Fibroblast of skin of left quadriceps (primary cell): Measurements from ENCODE around the gene CCKAR.

Experiments used
- DNase-seq, 2 experiments: peaks; one replicate each; pipeline ENCODE4 v3.0.0-alpha.2; 2013; ENCODE audit warnings: low read depth in 2 of 2

CCKAR gene

GRCh38 chr4:26490960-26491284 lies 638 bp upstream of the CCKAR start:
- no peak for DNase-seq

- DNase-seq = no peak
Observed at GRCh38 chr4:26489101-26489985, 941 bp downstream of the CCKAR start.

- no peak for DNase-seq
Observed at GRCh38 chr4:26485684-26486083, 4.6 kb downstream of the CCKAR start.

- no peak for DNase-seq
Observed at GRCh38 chr4:26484516-26484915, 5.8 kb downstream of the CCKAR start.

- DNase-seq = peak; percentile 36 to 43
Observed at GRCh38 chr4:26484032-26484515, 6.2 kb downstream of the CCKAR start.

DNA sequence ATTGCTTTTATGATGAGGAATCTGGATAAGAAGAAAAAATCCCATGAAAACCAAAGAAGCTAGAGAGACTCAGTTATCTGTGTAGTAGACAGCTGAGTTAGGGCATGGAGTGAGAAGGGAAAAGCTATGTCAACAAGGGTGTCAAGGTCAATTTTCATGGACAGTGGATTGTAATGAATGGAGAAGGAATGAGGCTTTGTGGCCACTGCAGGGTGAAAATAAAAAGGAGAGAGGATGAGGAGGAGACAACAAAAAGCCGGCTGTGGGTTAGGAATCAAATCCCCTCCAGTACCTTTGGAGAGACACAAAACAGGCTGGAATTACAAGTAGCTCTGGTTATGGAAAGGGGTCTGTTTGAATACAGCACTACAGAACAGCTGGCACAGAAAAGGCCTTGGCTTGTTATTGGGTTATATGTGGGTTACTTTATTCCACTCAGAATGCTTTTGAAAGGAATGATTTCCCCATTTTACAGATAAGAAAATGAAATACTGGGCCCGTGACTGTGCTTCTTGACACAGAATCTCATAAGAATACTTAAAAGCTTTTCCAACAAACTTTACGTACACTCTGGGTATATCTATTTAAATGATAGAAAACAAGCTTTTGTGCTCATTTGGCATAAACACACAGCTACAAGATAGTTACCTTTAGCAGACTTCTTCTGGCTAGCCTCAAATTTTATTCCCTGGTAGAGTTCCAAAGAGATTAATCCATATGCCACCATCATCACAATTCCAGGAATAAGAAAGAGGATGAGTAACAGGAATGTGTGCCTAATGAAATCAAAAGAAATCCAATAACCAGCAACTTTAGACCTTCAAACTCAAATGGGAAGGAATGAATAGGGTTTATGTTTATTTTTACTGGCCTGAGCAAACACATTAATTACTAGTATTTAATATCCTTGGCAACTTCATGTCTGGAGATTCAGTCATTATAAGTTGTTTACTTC lies 7.5 kb downstream of the CCKAR start:
- DNase-seq = no peak

DNA sequence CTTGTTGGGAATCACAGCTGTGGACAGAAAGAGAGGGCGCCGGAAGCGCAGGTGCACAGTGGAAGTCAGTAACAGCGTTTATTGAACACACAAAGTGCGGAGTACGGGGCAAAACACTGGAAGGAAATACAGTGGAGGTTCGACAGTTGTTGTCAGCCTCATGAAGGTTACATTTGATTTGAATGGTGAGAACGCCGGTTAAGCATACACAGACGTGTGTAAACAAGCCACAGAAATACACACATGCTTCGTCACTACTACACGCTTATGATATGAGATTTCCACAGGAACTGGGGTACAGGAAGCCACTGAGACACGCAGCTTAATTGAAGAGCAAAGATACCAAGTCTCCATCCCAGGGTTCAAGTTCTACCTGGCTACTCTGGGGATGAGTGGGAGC lies 12.0 kb downstream of the CCKAR start:
- no peak for DNase-seq

GRCh38 chr4:26476545-26476944 lies 13.7 kb downstream of the CCKAR start:
- no peak for DNase-seq

GRCh38 chr4:26475716-26476115 lies 14.6 kb downstream of the CCKAR start:
- DNase-seq = no peak

DNA sequence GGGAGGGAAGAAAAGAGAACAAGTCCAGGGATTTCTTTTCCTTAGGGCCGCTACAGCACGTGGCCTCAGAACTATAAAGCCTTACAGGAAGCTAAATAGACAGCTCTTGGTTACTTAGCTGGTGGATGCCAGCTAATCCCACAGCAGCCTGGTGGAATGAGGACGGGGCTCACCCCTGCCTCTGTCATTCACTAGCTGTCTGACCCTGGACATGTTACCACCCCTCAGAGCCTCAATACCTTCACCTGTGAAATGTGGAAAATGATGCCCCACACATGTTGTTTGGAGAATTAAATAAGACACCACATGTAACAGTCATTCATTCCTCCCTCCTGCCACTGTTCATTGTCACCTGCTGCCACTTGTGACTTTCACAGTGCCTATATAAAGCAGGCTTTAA lies 15.7 kb downstream of the CCKAR start:
- no peak for DNase-seq

DNA sequence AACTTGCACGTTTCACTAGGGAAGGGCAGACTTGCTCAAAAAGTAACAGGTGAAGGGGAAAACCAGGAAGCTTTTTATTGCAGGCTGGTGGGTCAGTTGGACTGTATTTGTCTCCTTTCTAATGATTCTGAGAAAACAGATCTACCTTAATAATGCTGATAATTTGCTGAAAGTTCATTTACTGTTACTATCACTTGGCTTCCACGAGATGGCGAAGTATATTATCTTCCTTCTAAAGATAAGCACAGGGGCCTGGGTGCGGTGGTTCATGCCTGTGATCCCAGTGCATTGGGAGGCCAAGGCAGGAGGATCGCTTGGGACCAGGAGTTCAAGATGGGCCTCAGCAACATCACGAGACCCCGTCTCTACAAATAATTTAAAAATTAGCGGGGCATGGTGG lies 16.4 kb downstream of the CCKAR start:
- DNase-seq = no peak

GRCh38 chr4:26471890-26472289 lies 18.4 kb downstream of the CCKAR start:
- DNase-seq = no peak

DNA sequence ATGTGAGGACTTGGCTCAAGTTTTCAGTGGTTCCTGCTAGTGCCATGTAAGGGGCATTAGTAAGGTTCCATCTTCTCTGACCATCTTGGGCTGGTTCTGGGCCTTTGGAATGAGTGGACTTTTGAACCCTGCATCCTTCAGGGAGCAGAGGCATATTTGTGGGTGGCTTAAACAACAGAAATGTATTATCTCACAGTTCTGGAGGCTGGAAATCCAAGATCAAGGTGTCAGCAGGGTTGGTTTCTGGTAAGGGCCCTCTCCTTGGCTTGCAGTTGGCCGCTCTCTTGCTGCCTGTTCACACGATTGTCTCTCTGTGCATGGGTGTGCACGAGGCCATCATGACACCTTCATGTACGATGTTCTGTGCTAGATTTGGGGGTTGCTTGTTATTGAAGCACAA lies 21.3 kb downstream of the CCKAR start:
- no peak for DNase-seq

DNA sequence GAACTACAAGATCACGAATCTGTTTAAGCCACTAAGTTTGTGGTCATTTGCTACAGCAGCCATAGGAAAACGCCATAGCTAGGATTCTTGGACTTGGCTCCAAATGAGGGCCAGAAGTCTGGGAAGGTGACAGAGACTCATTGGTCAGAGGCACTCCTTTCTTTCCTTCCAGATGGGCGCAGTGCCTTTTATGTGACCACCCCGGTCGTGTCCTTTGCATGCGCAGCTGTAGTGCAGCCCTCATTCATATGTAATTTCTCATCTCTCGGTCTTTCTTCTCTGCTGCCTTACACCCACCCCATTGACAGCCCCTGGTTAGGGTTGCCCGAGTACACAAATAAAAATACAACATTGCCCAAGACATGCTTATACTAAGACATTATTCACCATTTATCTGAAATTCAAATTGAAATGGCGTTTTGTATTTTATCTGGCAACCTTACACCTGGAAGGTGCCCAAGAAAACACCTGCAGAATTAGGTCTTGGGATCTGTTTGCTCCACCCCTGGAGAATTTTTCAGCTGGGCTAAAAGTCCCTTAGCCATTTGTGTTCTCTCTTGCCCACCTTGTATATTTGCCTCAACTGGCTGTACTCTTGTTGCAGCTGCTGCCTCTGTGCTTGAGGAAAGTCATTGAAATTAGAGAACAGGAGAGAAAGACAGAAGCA lies 21.9 kb downstream of the CCKAR start:
- no peak for DNase-seq

DNA sequence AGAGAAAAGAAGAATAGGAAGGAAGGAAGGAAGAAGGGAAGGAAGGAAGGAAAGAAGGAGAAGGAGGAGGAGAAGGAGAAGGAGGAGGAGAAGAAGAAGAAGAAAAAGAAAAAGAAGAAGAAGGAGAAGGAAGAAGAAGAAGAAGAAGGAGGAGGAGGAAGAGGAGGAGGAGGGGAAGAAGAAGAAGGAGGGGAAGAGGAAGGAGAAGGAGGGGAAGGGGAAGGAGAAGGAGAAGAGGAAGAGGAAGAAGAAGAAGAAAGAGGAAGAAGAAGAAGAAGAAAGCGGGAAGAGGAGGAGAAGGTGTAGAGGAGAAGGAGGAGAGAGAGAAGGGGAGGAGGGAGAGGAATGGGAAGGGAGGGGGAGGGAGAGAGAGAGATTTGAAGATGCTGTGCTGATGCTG lies 22.6 kb downstream of the CCKAR start:
- no peak for DNase-seq

DNA sequence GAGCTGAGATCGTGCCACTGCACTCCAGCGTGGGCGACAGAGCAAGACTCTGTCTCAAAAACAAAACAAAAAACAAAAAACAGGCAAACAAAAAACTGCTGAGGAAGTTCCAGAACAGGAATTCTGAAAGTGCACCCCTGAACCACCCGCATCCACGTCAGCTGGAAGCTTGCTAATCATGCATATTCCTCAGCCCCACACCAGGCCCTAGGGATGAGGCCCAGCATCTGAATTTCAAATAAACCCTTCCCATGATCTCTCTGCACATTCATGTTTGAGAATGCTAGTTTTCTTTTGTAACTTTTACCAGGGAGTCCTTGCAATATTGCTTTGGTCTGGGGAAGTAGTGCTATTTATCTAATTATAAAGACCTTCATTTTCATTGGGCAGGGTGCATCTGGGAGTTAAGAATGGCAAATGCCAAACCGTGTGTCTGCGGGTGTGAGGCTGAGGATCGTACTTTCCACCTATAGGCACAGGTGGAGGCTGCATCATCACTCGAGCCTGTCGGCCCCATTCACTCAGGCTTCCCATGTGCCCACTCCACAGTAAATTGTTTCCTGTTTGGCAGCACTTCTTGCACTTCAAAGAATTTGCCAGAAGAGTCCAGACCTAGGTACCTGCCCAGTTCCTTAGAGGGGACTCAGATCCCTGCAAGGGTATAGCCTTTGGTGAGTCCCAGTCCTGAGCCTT lies 23.6 kb downstream of the CCKAR start:
- DNase-seq = no peak

GRCh38 chr4:26464420-26465095 lies 25.7 kb downstream of the CCKAR start:
- DNase-seq = no peak

DNA sequence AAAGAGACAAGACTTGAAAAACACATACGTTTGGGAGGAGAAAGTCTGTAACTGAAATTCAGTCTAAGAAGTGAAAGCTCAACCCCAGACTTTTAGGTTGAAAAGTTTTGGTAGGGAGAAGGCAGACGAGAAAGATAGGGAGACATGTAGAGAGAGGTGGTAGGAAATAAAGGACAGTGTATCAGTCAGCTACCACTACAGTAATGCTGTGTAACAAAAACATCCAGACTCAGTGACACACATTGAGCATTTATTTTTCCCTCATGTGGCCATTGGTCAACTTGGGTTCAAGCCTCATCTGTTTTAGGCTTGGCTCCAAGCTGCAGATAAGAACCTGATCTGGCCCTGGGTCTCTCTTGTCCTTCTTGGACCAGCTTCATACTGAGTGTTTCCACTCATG lies 26.9 kb downstream of the CCKAR start:
- DNase-seq = no peak

DNA sequence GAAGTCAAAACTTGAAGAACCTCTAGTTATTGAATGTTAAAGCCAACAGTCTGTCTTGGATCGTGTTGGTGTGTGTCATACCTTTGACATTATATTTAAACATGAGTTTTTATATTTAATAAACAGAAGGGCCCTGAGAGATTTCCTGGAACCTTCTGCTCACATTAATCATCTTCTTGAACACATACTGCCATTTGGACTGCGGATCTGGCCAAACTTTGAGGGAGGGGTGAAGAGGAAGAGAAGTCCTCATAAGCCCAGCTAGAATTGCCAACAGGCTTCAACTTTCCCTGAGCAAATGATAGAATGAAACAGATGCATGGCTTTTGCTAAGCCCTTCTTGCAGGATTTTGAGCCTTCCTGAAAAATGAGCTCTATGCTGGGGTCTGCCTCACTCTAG lies 27.4 kb downstream of the CCKAR start:
- DNase-seq = no peak

DNA sequence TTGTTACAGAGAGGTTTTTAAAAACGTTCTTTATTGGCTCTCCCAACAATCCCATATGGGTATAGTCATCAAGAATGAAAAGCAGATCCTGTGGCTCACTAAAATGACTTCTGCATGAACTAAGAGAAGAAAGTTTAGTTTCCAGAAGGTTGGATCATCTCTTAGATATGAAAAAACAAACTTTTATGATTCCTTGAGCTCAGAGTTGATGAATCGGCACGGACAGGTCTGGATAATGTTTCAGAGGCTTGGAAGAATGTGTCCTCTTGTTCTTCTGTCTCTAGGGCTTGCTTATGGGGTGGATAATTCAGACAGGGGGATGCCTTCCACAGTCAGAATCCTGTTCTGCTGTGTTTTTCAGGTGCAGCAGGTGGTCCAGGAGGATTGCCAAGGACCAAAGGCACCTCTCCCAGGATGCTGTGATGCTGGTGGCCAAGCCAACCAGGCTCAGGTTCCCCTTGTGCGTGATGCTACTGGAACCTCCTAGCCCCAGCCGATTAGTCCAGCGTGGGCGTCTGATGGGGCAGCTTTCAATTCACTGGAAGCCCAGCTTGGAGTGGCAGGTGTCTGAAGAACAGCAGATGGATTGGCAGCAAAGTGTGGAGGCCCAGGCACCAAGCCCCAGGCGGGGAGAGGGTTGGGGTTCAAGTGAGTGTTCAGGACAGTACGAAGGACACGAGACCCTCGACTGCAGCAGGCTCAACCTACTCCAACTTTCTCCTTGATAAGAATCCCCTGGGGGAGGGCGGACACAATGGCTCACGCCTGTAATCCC lies 30.3 kb downstream of the CCKAR start:
- DNase-seq = no peak
